ENCODE data around the gene CIAO2B.

Gene CIAO2B

DNA sequence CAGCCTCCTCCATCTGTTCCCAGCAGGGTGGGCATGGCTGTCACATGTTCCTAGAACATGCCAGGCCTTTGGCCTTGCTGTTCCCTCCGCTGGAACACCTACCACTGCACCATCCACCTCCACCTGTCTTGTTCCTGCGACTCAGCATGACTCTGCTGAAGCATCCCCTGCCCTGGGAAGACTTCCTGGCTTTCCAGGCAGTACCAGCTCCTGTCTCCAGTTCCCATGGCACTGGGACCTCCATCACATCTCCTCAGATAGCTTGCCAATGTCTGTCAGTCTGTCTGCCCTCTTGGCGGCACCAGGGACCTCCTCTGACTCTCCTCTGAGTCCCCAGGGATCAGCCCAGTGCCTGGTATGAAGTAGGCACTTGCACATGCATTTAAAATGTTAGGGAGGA is 38.2 kb downstream of the CIAO2B start:
- TF ChIP-seq ARNTL (CRISPR knock-in tag; IDR thresholded peaks at IDR 0.05; ENCODE audit: borderline replicate concordance, low read depth) = no peak
- TF ChIP-seq TOX (CRISPR knock-in tag; IDR thresholded peaks at IDR 0.05; ENCODE audit: borderline replicate concordance) = no peak
- no peak for TF ChIP-seq ZNF8 (CRISPR knock-in tag; IDR thresholded peaks at IDR 0.05)
- no peak for TF ChIP-seq PATZ1 (CRISPR knock-in tag; IDR thresholded peaks at IDR 0.05; ENCODE audit: borderline replicate concordance)
- TF ChIP-seq BACH2 (CRISPR knock-in tag; IDR thresholded peaks at IDR 0.05; ENCODE audit: borderline replicate concordance) = no peak
- TF ChIP-seq ZFP30 (CRISPR knock-in tag; IDR thresholded peaks at IDR 0.05) = no peak
- no peak for TF ChIP-seq ZNF70 (CRISPR knock-in tag; IDR thresholded peaks at IDR 0.05)
- TF ChIP-seq ESRRG (CRISPR knock-in tag; IDR thresholded peaks at IDR 0.05) = no peak
- ATAC-seq = no peak

DNA sequence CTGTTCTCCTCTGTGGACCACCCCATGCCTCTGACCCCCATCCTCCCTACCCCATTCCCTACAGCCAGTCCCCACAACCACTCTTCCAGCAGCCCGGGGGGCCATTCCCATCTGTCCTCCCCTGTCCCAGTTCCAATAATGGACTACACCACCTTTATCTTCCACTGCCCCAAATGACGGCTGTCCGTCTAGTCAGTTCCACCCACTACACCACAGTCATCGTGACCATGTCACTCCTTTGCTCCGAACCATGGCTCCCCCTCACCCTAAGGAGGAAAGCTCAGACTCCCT is 38.6 kb downstream of the CIAO2B start:
- TF ChIP-seq ZFP3 (CRISPR knock-in tag; IDR thresholded peaks at IDR 0.05) = no peak
- no peak for ATAC-seq

DNA sequence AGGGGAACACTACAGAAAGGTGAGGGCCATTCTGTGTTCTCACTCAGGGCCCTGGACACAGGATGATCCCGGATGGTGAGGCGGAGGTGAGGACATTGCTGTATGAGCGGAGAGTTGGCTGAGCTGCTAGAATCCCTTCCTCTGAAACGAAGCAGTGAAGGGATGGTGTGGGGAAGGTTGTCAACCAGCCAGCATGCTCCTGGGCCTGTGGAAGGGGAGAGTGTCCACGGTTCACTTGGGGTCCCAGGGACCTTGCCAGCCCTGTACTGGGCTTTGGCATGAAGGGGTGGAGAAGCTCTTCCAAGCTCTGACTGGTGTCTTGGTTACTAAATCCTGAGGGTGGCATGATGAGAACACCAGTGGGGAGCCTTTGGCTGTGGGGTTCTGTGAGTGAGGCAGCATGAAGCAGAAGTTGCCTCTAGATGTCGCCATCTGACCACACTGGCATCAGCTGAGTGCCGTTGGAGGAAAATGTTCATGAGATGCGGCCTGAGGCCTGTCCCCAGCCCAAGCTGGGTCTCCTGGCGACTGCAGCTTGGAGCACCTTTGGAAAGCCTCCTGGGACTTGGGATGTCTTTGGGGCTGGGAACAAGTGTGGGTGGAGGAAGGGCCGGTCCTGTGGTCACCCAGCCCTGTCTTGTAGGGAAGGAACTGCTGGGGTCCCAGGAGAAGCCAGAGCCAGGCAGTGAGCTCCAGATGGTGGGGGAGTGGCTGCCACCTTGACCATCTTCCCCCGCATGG is 39.1 kb downstream of the CIAO2B start:
- peak; percentile 96 for ATAC-seq
- TF ChIP-seq CSDC2 (CRISPR knock-in tag; IDR thresholded peaks at IDR 0.05) (no peak), TOX (CRISPR knock-in tag; IDR thresholded peaks at IDR 0.05; ENCODE audit: borderline replicate concordance) (no peak), TCF4 (CRISPR knock-in tag; IDR thresholded peaks at IDR 0.05; ENCODE audit: borderline replicate concordance) (no peak), ZNF8 (CRISPR knock-in tag; IDR thresholded peaks at IDR 0.05) (no peak), GLIS3 (CRISPR knock-in tag; IDR thresholded peaks at IDR 0.05) (no peak), BACH2 (CRISPR knock-in tag; IDR thresholded peaks at IDR 0.05; ENCODE audit: borderline replicate concordance) (no peak), PPARA (CRISPR knock-in tag; IDR thresholded peaks at IDR 0.05; ENCODE audit: borderline replicate concordance) (no peak), ESRRG (CRISPR knock-in tag; IDR thresholded peaks at IDR 0.05) (no peak)
- TF ChIP-seq, protein P1, sequence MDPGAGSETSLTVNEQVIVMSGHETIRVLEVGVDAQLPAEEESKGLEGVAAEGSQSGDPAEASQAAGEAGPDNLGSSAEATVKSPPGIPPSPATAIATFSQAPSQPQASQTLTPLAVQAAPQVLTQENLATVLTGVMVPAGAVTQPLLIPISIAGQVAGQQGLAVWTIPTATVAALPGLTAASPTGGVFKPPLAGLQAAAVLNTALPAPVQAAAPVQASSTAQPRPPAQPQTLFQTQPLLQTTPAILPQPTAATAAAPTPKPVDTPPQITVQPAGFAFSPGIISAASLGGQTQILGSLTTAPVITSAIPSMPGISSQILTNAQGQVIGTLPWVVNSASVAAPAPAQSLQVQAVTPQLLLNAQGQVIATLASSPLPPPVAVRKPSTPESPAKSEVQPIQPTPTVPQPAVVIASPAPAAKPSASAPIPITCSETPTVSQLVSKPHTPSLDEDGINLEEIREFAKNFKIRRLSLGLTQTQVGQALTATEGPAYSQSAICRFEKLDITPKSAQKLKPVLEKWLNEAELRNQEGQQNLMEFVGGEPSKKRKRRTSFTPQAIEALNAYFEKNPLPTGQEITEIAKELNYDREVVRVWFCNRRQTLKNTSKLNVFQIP (CRISPR knock-in tag; IDR thresholded peaks at IDR 0.05; ENCODE audit: borderline replicate concordance, low read depth) = no peak
- TF ChIP-seq, protein P2, sequence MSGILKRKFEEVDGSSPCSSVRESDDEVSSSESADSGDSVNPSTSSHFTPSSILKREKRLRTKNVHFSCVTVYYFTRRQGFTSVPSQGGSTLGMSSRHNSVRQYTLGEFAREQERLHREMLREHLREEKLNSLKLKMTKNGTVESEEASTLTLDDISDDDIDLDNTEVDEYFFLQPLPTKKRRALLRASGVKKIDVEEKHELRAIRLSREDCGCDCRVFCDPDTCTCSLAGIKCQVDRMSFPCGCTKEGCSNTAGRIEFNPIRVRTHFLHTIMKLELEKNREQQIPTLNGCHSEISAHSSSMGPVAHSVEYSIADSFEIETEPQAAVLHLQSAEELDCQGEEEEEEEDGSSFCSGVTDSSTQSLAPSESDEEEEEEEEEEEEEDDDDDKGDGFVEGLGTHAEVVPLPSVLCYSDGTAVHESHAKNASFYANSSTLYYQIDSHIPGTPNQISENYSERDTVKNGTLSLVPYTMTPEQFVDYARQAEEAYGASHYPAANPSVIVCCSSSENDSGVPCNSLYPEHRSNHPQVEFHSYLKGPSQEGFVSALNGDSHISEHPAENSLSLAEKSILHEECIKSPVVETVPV (CRISPR knock-in tag; IDR thresholded peaks at IDR 0.05) = no peak

GRCh38 chr16:66894055-66894454 is 40.1 kb downstream of the CIAO2B start:
- TF ChIP-seq, protein P2 (CRISPR knock-in tag; IDR thresholded peaks at IDR 0.05) = no peak
- no peak for TF ChIP-seq RARB (CRISPR knock-in tag; IDR thresholded peaks at IDR 0.05)
- TF ChIP-seq ZC3H10 (CRISPR knock-in tag; IDR thresholded peaks at IDR 0.05) = no peak
- TF ChIP-seq ZNF565 (CRISPR knock-in tag; conservative IDR thresholded peaks at IDR 0.05; ENCODE audit: low read depth) = no peak
- TF ChIP-seq TOX (CRISPR knock-in tag; IDR thresholded peaks at IDR 0.05; ENCODE audit: borderline replicate concordance) = no peak
- no peak for TF ChIP-seq GLIS3 (CRISPR knock-in tag; IDR thresholded peaks at IDR 0.05)
- no peak for TF ChIP-seq CSDC2 (CRISPR knock-in tag; IDR thresholded peaks at IDR 0.05)
- TF ChIP-seq ARNTL (CRISPR knock-in tag; IDR thresholded peaks at IDR 0.05; ENCODE audit: borderline replicate concordance, low read depth) = no peak
- no peak for TF ChIP-seq ZFP3 (CRISPR knock-in tag; IDR thresholded peaks at IDR 0.05)
- no peak for TF ChIP-seq BACH2 (CRISPR knock-in tag; IDR thresholded peaks at IDR 0.05; ENCODE audit: borderline replicate concordance)
- TF ChIP-seq, protein P1 (CRISPR knock-in tag; IDR thresholded peaks at IDR 0.05; ENCODE audit: borderline replicate concordance, low read depth) = no peak
- no peak for TF ChIP-seq SNAI2 (CRISPR knock-in tag; IDR thresholded peaks at IDR 0.05)
- TF ChIP-seq ZNF70 (CRISPR knock-in tag; IDR thresholded peaks at IDR 0.05) = no peak
- no peak for TF ChIP-seq ZFP30 (CRISPR knock-in tag; IDR thresholded peaks at IDR 0.05)
- TF ChIP-seq ESRRG (CRISPR knock-in tag; IDR thresholded peaks at IDR 0.05) = no peak
- TF ChIP-seq PPARA (CRISPR knock-in tag; IDR thresholded peaks at IDR 0.05; ENCODE audit: borderline replicate concordance) = no peak
- TF ChIP-seq ZNF8 (CRISPR knock-in tag; IDR thresholded peaks at IDR 0.05) = no peak
- no peak for ATAC-seq
